Kidney capillary endothelial cell (primary cell): ENCODE data around the gene GLYATL2.

ENCODE experiments used
- DNase-seq: peaks from one replicate; pipeline ENCODE4 v3.0.0-alpha.2; 2018; ENCODE audit warnings: low spot score

GLYATL2 gene, protein sequence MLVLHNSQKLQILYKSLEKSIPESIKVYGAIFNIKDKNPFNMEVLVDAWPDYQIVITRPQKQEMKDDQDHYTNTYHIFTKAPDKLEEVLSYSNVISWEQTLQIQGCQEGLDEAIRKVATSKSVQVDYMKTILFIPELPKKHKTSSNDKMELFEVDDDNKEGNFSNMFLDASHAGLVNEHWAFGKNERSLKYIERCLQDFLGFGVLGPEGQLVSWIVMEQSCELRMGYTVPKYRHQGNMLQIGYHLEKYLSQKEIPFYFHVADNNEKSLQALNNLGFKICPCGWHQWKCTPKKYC

DNA sequence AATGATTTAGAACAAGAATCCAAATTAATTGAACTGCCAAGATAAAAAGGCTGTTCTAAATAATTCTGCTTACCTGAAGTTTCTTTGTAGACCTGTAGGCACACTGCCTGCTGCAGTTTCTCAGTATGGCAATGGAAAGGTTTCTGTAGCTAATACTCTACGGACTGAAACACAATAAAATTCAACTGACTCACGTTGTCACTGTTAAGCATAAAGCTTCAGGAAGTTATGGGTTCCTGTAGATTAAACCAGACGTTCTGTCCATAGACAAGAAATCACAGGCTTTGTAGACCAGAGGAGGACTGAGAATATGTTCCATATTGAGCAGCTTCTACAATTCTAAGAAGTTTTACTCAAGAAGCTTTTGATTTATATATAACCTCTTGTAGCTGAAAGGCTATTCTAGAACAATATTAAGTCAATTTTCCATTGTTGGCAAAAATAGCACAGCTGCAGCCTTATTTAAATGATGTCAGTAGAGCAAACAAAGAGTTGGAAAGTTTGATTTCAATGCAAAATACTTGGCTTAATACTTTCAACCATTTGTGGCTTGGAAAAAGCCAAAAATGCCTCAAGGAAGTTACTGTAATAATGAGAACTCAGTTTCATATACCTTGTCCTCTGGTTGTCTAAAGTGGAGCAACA, at the start of gene GLYATL2:
Gene GLYATL2, minus strand, starts transcription at position 344 of the 645 bp plus-strand sequence. CDS start 5,092 bp downstream, outside the sequence.
- DNase-seq, result no peak

GRCh38 chr11:58893899-58894298, 49.4 kb upstream of the GLYATL2 start:
- DNase-seq, result no peak

DNA sequence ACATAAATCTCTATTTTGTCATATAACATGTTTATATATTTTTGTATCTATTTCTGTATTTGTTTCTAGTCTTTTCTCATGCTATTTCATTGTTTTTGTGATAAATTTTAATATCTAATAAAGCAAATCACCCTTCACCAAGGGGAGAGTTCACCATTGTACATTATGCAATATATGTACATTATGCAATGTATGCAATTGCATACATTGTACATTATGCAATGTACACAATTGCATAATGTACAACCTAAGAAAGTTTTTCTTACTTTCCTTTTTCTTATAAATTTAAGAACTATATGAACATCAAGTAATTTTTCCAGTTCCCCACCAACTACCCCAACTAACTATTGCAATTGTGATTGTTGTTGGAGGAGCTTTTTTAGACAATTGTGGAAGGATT, 44.1 kb upstream of the GLYATL2 start:
- DNase-seq, result no peak

DNA sequence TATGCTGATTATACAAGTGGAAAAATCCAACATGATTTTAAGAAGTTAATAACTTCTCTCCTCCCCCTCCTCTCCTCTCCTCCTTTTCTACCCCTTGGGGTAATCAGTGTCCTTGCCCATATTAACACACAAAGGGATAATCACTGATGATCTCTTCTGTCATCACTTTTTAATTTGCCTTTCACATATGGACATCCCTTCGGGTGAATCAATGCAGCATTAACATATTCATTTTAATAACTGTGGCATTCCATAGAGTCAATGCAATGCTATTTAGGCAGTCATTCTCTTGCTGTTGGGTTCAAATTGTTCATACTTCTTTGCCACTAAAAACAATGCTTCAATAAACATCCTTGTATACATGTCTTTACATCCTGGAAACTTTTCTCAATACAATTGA, 42.9 kb upstream of the GLYATL2 start:
- DNase-seq, result no peak

- DNase-seq, result no peak
Measured at GRCh38 chr11:58880625-58881024, 36.1 kb upstream of the GLYATL2 start.

GRCh38 chr11:58880166-58880565, 35.7 kb upstream of the GLYATL2 start:
- no peak for DNase-seq

- DNase-seq, result no peak
Measured at GRCh38 chr11:58867556-58867955, 23.1 kb upstream of the GLYATL2 start.

DNA sequence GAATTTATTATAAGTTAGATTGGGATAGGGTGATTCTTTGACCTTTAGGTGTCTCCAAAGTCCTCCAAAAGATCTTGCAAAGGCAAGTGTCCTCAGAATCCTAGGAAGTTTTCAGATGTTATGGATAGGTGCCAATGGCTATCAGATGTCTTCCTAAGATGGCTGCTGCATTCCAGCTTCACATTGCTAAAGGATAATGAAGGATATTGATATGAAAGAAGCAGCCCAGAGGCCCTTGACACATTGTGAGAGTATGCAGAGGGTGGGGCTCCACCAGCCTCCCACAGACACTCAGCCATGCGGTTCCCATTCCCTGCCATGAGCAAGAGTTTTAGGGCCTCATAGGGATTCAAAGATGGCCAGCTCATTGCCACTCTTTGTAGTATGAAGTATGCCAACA, 22.3 kb upstream of the GLYATL2 start:
- DNase-seq, result no peak

DNA sequence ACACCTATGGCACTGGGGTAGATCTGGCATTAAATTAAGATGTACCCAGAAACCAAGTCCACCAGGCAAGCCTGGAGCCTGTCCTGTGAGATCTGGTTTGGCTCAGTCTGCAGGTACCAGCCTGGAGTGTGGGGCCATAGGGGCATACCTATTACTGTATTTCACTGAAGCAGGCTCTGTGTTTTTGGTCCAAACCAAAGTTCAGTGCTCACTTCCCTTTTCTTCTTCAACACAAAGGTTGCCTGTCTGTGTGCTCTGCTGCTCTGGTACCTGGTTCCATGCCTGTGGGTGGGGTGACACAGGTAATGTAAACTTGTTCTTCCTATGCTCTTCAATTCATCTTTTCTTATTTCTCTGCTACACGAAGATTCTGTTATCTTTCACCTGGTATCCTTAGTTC, 19.8 kb upstream of the GLYATL2 start:
- DNase-seq, result no peak

- no peak for DNase-seq
Measured at GRCh38 chr11:58863697-58864096, 19.2 kb upstream of the GLYATL2 start.

DNA sequence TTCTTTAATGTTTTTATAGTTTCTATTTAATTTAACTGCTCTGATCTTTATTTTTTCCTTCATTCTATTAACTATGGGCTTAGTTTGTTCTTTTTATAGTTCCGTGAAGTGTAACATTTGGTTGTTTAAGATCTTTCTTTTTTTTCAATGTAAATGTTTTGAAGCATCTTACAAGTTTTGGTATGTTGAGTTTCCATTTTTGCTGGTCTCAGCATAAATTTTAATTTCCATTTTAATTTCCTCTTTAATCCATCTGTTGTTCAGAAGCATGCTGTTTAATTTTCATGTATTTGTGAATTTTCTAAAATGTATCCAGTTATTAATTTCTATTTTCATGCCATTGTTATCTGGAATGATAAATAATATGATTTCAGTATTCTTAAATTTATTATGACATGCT, 17.0 kb upstream of the GLYATL2 start:
- DNase-seq, result no peak

DNA sequence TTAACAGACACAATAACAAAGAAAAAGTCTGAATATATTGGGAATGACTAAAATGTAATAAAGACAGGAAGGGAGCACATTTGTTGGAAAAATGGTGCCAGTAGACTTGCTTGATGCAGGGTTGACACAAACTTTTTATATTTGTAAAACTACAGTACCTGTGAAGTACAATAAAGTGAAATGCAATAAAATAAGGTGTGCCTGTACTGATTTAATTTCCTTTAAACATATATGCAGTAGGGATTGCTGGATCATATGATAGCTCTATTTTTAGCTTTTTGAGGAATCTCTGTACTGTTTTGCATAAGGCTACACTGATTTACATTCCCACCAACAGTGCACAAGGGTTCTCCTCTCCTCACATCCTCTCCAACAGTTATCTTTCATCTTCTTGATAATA, 12.3 kb upstream of the GLYATL2 start:
- no peak for DNase-seq

- DNase-seq, result no peak
Measured at GRCh38 chr11:58845386-58845785, 882 bp upstream of the GLYATL2 start.

GRCh38 chr11:58837707-58838388, 6.7 kb downstream of the GLYATL2 start:
- no peak for DNase-seq

GRCh38 chr11:58832056-58832645, 12.4 kb downstream of the GLYATL2 start:
- DNase-seq, result no peak

GRCh38 chr11:58830673-58831301, 13.7 kb downstream of the GLYATL2 start:
- DNase-seq, result no peak

GRCh38 chr11:58829786-58830185, 14.7 kb downstream of the GLYATL2 start:
- no peak for DNase-seq

- no peak for DNase-seq
Measured at GRCh38 chr11:58813693-58814092, 30.8 kb downstream of the GLYATL2 start.

GRCh38 chr11:58811499-58811898, 33.0 kb downstream of the GLYATL2 start:
- no peak for DNase-seq

DNA sequence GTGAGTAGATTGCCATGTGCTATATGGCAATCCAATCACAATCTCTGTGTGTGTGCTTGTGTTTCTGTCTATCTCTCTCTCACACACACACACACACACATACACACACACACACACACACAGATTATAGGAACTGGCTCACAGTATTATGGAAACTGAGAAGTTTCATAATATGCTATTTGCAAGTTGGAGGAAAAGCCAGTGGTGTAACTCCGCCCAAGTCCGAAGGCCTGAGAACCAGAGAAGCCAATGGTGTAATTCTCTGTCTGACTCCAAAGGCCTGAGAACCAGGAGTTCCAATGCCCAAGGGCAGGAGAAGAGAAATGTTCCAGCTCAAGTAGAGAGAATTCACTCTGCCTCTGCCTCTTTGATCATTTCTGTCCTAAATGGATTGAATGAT, 37.2 kb downstream of the GLYATL2 start:
- no peak for DNase-seq

DNA sequence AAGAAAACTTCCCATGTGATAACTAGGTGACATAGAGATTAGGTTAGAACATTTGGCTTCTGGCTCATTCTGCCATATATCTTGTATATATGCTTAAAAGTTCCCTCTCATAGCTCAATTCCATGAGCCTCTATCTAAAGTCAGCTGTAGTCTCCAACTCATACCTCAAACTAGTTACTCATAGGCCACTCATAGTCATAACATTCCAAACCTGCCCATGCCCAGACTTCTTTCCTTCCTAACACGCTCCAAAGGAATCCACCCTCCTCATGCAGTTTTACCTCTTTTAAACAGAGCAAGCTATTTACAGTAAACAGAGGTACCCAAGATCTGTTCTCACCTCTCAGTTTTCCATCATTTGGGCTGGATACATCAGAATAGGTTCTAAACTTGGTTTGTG, 39.4 kb downstream of the GLYATL2 start:
- no peak for DNase-seq

DNA sequence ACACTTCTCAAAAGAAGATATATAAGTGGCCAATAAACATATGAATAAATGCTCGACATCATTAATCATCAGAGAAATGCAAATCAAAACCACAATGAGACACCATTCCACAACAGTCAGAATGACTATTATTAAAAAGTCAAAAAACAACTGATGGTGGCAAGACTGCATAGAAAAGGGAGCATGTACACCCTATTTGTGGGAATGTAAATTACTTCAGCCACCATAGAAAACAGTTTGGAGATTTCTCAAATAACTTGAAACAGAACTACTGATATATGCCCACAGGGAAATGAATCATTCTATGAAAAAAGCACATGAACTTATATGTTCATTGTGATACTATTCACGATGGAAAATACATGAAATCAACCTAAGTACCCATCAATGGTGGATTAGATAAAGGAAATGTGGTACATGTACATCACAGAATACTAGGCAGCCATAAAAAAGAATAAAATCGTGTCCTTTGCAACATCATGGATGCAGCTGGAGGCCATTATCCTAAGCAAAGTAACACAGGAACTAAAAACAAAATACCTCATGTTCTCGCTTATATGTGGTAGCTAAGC, 42.4 kb downstream of the GLYATL2 start:
- no peak for DNase-seq
